GM12878 (cell line): ENCODE measurements around the gene FFAR2. TPM values are rescaled to one million over a fixed set of nuclear protein-coding genes. Genes with fewer than 3 reads are reported as not detected.

Experiments used
- ATAC-seq: fragments of 200-7000 bp; cut with Tn5 transposase; 3 replicates; pipeline ENCODE4 v1.9.1; 2020; ENCODE audit warnings: mild to moderate bottlenecking, moderate library complexity
- BruUV-seq: library from RNA; stranded (reverse); fragments of 400-500 nt; replicated peaks from 2 replicates; lab custom pipeline; 2021; lab: Mats Ljungman, UMichigan
- CTCF ChIA-PET: fragments of 300-600 bp; sonication (Branson Sonifier 250); formaldehyde crosslinking; extraction: SDS; loops from one replicate; lab custom pipeline; 2021; ENCODE audit warnings: inconsistent platforms; lab: Yijun Ruan, JAX
- POLR2A ChIA-PET: fragments of 350-600 bp; formaldehyde crosslinking; extraction: SDS; loops from one replicate; lab custom pipeline; 2021; ENCODE audit warnings: inconsistent platforms; lab: Charles Lee
- RAD21 ChIA-PET: fragments of 300-600 bp; sonication (Branson Sonifier 250); formaldehyde crosslinking; loops from one replicate; lab custom pipeline; 2023; ENCODE audit warnings: antibody characterized with exemption; ENCODE audit not compliant: unreplicated experiment; lab: Charles Lee
- SMC1A ChIA-PET: fragments of 300-600 bp; sonication (Branson Sonifier 250); formaldehyde crosslinking; loops from one replicate; lab custom pipeline; 2023; ENCODE audit not compliant: unreplicated experiment, uncharacterized antibody; lab: Charles Lee
- DNase-seq: peaks from one replicate; pipeline ENCODE4 v3.0.0-alpha.2; 2011; ENCODE audit warnings: low read depth, low spot score
- FAIRE-seq: peaks from 3 replicates; lab custom pipeline; 2011; peaks lifted over from hg19 to GRCh38; lab: Jason Lieb, UNC
- H2AFZ ChIP-seq: 2 replicates; pipeline ENCODE4 v1.6.0; 2011; ENCODE audit warnings: low read depth, low read length, control low read depth; ENCODE audit not compliant: control insufficient read depth
- H3K27ac ChIP-seq: 2 replicates; pipeline ENCODE4 v1.5.1; 2011; ENCODE audit warnings: control low read depth; ENCODE audit not compliant: control insufficient read depth, insufficient read depth
- H3K27me3 ChIP-seq, 2 experiments: replicated peaks in 1 of 2; 2 replicates each; pipeline versions ENCODE4 v1.6.0 to v1.6.1; 2011; ENCODE audit warnings: low read length in 1 of 2; ENCODE audit not compliant: control insufficient read depth in 2 of 2, insufficient read depth in 2 of 2
- H3K36me3 ChIP-seq, 2 experiments: 2 replicates each; pipeline ENCODE4 v1.5.1; 2011; ENCODE audit warnings: low read length in 1 of 2; ENCODE audit not compliant: control insufficient read depth in 2 of 2, insufficient read depth in 2 of 2
- H3K4me1 ChIP-seq: 2 replicates; pipeline ENCODE4 v1.6.1; 2011; ENCODE audit warnings: mild to moderate bottlenecking, low read length, moderate library complexity, mixed read lengths; ENCODE audit not compliant: control insufficient read depth, insufficient read depth
- H3K4me2 ChIP-seq: 2 replicates; pipeline ENCODE4 v1.6.0; 2011; ENCODE audit warnings: control low read depth; ENCODE audit not compliant: control insufficient read depth, insufficient read depth
- H3K4me3 ChIP-seq: fragments of 200-600 bp; sonication (generic); 2 replicates; pipeline ENCODE4 v1.5.1; 2016
- H3K79me2 ChIP-seq: 2 replicates; pipeline ENCODE4 v1.6.0; 2011; ENCODE audit warnings: low read length; ENCODE audit not compliant: control insufficient read depth, insufficient read depth
- H3K9ac ChIP-seq: 2 replicates; pipeline ENCODE4 v1.8.0; 2011; ENCODE audit warnings: low read length, control low read depth, mixed read lengths; ENCODE audit not compliant: control insufficient read depth, insufficient read depth
- H3K9me3 ChIP-seq: replicated peaks from 3 replicates; pipeline ENCODE4 v1.5.1; 2011; ENCODE audit warnings: mild to moderate bottlenecking, low read length; ENCODE audit not compliant: control insufficient read depth, insufficient read depth
- H4K20me1 ChIP-seq: 2 replicates; pipeline ENCODE4 v1.6.0; 2011; ENCODE audit not compliant: control insufficient read depth, insufficient read depth
- CREM ChIP-seq: IDR thresholded peaks from 2 replicates; pipeline ENCODE4 v1.6.1; 2014; ENCODE audit warnings: antibody characterized with exemption, low read depth
- IKZF1 ChIP-seq: fragments of 450-650 bp; conservative IDR thresholded peaks from 2 replicates; pipeline ENCODE4 v1.6.1; 2017; ENCODE audit warnings: antibody characterized with exemption, mild to moderate bottlenecking
- IRF5 ChIP-seq: fragments of 450-650 bp; IDR thresholded peaks from 2 replicates; pipeline ENCODE4 v1.6.1; 2017; ENCODE audit warnings: borderline replicate concordance
- MEF2B ChIP-seq: fragments of 450-650 bp; IDR thresholded peaks from 2 replicates; pipeline ENCODE4 v1.6.1; 2018; ENCODE audit warnings: mild to moderate bottlenecking, moderate library complexity; ENCODE audit not compliant: partially characterized antibody, poor library complexity, severe bottlenecking
- REST ChIP-seq: IDR thresholded peaks from 2 replicates; pipeline ENCODE4 v1.6.1; 2012; ENCODE audit warnings: mild to moderate bottlenecking, low read depth, low read length
- RUNX3 ChIP-seq: IDR thresholded peaks from 2 replicates; pipeline ENCODE4 v1.6.1; 2012; ENCODE audit warnings: low read length, inconsistent platforms
- SMAD5 ChIP-seq: IDR thresholded peaks from 2 replicates; pipeline ENCODE4 v1.6.1; 2016; ENCODE audit warnings: antibody characterized with exemption, low read depth
- YBX1 ChIP-seq: fragments of 450-650 bp; IDR thresholded peaks from 2 replicates; pipeline ENCODE4 v1.6.1; 2016; ENCODE audit warnings: antibody characterized with exemption
- ZNF217 ChIP-seq: fragments of 450-650 bp; IDR thresholded peaks from 2 replicates; pipeline ENCODE4 v1.6.1; 2017; ENCODE audit warnings: antibody characterized with exemption, mild to moderate bottlenecking
- ZNF687 ChIP-seq: fragments of 450-650 bp; IDR thresholded peaks from 2 replicates; pipeline ENCODE4 v1.6.1; 2017; ENCODE audit warnings: mild to moderate bottlenecking, moderate library complexity
- ZSCAN29 ChIP-seq: fragments of 450-650 bp; IDR thresholded peaks from 2 replicates; pipeline ENCODE4 v1.6.1; 2017; ENCODE audit warnings: mild to moderate bottlenecking, moderate library complexity
- WGBS: methylation state at CpG from one replicate; pipeline ENCODE4 v1.1.6; 2016; ENCODE audit warnings: low lambda C conversion rate; ENCODE audit not compliant: insufficient replicate concordance, insufficient coverage; ENCODE audit errors: missing lambda C conversion rate; 5-methylcytosine and 5-hydroxymethylcytosine counted together
- in situ Hi-C: fragments of 300-500 bp; cut with MboI; formaldehyde crosslinking; loops from 9 replicates; pipeline ENCODE4 v1.14.3; 2018; ENCODE audit warnings: mixed read lengths
- intact Hi-C: fragments of 100-400 bp; cut with micrococcal nuclease; formaldehyde crosslinking; loops from one replicate; pipeline ENCODE4 v1.14.2; 2022; ENCODE audit not compliant: unreplicated experiment
- polyA plus RNA-seq, 11 experiments: library from polyadenylated mRNA; depleted of rRNA in 4 of 11; unstranded in 6 of 11; stranded (reverse) in 5 of 11; fragments of >200 nt; fragmentation: Nextera tagmentation in 4 of 11; fragmentation: Illumina TruSeq in 1 of 11; extraction: Ambion mirVana in 4 of 11; extraction: Trizol in 1 of 11; gene quantifications; 1 replicate in 1 of 11; 2 replicates in 10 of 11; pipeline versions ENCODE4 v1.2.1 to v1.2.3, GENCODE V29; 2011 to 2016; ENCODE audit warnings: inconsistent platforms in 2 of 11, missing spikeins in 2 of 11, low read depth in 1 of 11
- total RNA-seq, 4 experiments: library from RNA; depleted of rRNA in 3 of 4; stranded (reverse); fragments of >200 nt in 3 of 4; fragmentation: Illumina TruSeq in 1 of 4; extraction: Trizol in 1 of 4; gene quantifications; 2 replicates each; pipeline versions ENCODE4 v1.2.1 to v1.2.3, GENCODE V29; 2013 to 2021
- TF ChIP-seq, protein P1 (sequence below): fragments of 450-650 bp; IDR thresholded peaks from 2 replicates; pipeline ENCODE4 v1.6.1; 2017; ENCODE audit warnings: mild to moderate bottlenecking, low read depth, inconsistent platforms; ENCODE audit not compliant: poor library complexity, severe bottlenecking

Gene FFAR2
- total and polyA plus RNA-seq, 10 of the 15 experiments (the other 5 are each of a cell fraction or from before 2014, with no cell fraction given) = 0.05 to 4.0 (median 2.1) TPM

DNA sequence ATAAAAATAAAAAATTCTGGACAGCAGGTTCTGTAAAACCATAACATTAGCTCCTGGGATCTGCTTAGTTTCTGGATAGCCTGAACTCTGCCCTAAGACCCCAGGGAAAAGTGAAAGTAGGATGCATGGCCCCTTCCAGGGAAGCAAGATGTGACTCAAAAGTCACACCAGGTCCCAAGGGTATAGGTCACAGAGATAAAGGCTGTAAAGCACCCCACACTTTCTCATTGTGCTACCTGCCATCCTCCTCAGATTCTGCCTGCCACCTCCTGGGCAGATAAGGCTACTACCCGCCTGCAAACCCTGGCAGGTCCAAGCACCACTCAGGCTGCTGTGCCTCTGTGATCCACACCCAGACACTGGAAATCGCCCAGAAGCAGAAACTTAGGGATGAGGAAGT is 20.6 kb downstream of the FFAR2 start:
- POLR2A ChIA-PET = interaction anchor here (0.8 to 5.9 kb wide), 14 partner anchors 11 to 138 kb away, joined by 3 to 35 read pairs (median 4); partner anchors contain the start of gene FFAR1
- BruUV-seq = no TSS peak
- peak; percentile 45; the same call in 1 of the 2 replicates for TF ChIP-seq RUNX3
- no peak for TF ChIP-seq ZSCAN29
- peak; percentile 89 for TF ChIP-seq YBX1
- TF ChIP-seq SMAD5 = no peak
- TF ChIP-seq ZNF687 = peak; percentile 92
- peak; percentile 98 for TF ChIP-seq IKZF1
- no peak for TF ChIP-seq IRF5
- TF ChIP-seq, protein P1, sequence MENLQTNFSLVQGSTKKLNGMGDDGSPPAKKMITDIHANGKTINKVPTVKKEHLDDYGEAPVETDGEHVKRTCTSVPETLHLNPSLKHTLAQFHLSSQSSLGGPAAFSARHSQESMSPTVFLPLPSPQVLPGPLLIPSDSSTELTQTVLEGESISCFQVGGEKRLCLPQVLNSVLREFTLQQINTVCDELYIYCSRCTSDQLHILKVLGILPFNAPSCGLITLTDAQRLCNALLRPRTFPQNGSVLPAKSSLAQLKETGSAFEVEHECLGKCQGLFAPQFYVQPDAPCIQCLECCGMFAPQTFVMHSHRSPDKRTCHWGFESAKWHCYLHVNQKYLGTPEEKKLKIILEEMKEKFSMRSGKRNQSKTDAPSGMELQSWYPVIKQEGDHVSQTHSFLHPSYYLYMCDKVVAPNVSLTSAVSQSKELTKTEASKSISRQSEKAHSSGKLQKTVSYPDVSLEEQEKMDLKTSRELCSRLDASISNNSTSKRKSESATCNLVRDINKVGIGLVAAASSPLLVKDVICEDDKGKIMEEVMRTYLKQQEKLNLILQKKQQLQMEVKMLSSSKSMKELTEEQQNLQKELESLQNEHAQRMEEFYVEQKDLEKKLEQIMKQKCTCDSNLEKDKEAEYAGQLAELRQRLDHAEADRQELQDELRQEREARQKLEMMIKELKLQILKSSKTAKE = peak; percentile 62
- no peak for TF ChIP-seq CREM
- TF ChIP-seq ZNF217 = no peak
- TF ChIP-seq REST = no peak
- TF ChIP-seq MEF2B = peak; percentile 99

More for the DNA sequence above, 20.6 kb downstream of the FFAR2 start:
- in situ Hi-C loops (loop anchor here (5.0 kb wide), 2 partner anchors 121 to 196 kb away; partner anchors contain the start of gene FFAR1), intact Hi-C loops (loop anchor here (1.0 to 2.0 kb wide), 4 partner anchors 26 to 199 kb away; no protein-coding TSS in a partner anchor)
- Histone ChIP-seq H3K79me2 (no peaks in the 10 kb centered on the region), H3K9me3 (no peaks in the 10 kb centered on the region), H3K4me2 (no peak overlapping the region), H3K27me3 (no peaks in the 10 kb centered on the region), H2AFZ (no peak overlapping the region), H3K36me3 (no peaks in the 10 kb centered on the region), H3K9ac (no peak overlapping the region), H3K4me1 (peaks cover 9% of the 10 kb centered on the region), H3K27ac (0 out of 2 replicates have a peak overlapping the region, but pooled peaks have one; percentile 6), H3K4me3 (no peak overlapping the region), H4K20me1 (no peaks in the 10 kb centered on the region)
- SMC1A ChIA-PET = interaction anchor here (0.7 to 6.8 kb wide), 28 partner anchors 9 to 194 kb away, joined by 3 to 134 read pairs (median 6); partner anchors contain the start of gene FFAR3
- ATAC-seq (peak; percentile 100), DNase-seq (peak; percentile 82), FAIRE-seq (peak; percentile 75)
- 2% methylated on average over 2 of the region's 2 CpGs for whole genome bisulfite sequencing
- CTCF ChIA-PET = interaction anchor here (0.6 to 7.2 kb wide), 44 partner anchors 9 to 327 kb away, joined by 3 to 168 read pairs (median 5); partner anchors contain the start of gene FFAR1
- RAD21 ChIA-PET = interaction anchor here (0.6 to 8.3 kb wide), 27 partner anchors 10 to 232 kb away, joined by 3 to 143 read pairs (median 5); partner anchors contain the start of genes FFAR1 and FFAR3
